Anterior cingulate cortex (tissue), 58 donors: ENCODE measurements around the gene PIP5K1B.

Source experiments
- DNase-seq, 58 donors: peaks; one replicate each; lab custom pipeline; 2025; lab: John Stamatoyannopoulos, UW

Gene PIP5K1B

DNA sequence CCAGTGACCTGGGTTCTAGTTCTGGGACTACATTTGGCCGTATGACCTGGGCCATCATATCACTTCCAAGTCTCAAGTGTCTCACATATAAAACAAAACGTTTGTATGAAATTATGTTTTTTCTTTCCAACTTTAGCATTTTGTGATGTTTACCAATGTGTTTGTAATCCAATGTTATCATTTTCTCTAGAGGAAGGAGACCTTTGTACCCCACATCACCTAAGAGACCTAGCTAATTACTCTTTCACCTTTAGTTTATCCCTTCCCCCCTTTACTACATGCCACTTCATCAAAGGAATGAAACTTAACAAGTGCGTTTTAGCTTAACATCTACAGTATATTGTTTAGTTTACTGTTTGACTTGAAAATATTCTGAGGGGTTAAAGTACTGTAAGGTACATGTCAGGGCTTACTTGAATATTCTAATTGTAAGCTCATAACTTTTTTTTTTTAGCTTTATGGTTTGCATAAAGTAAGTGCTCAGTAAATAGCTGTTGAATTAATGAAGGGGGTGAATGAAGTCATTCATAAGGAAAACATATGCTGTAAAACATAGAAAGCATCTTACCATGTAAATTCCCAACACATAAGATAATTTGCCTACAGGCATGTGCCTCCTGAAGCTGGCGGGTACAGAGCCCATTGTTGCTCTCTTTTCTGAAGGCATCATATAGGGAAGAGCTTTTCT is 2.9 kb downstream of the PIP5K1B start:
- no peak for DNase-seq

DNA sequence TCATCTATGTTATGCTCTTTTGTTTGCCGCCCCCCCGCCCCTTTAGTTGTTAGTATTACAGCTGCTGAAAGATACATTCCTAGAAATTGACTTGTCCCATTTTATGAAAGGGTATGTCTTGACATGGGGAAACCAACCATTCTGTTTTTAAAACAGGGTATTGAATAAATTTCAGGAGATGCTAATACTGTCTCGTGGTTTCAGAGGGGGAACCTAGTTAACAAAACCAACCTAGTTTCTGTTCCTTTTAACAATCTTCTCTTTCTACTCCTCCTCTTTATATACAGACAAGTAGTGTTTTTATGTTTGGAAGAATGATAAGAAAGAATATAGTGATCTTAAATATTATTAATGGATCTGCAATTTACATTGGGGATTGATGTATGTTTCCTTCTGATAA is 3.5 kb downstream of the PIP5K1B start:
- DNase-seq = no peak

DNA sequence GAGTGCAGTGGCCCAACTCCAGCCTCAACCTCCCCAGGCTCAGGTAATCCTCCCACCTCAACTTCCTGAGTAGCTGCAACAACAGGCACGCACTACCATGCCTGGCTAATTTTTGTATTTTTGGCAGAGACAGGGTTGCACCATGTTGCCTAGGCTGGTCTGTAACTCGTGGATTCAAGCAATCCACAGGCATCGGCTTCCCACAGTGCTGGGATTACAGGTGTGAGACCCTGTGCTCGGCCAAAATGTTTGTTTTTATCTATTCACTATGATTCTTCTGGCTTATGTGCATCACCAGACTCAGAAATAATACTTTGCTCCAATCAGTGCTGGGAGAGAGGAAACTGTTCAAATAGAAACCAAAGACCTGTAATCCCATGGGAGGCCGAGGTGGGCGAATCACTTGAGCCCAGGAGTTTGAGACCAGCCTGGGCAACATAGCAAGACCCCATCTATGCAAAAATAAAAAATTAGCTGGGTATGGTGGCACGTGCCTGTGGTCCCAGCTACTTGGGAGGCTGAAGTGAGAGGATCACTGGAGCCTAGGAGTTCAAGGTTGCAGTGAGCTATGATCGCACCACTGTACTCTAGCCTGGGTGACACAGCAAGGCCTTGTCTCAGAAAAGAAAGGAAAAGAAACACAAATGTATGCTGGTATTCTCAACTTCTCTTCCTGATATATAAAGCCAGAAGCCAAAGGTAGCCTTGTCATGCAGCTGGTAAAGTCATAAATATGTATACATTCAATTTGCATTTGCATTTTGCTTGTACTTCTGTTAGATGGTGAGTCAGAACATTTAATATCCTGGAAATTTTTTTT is 4.5 kb downstream of the PIP5K1B start:
- DNase-seq = no peak

DNA sequence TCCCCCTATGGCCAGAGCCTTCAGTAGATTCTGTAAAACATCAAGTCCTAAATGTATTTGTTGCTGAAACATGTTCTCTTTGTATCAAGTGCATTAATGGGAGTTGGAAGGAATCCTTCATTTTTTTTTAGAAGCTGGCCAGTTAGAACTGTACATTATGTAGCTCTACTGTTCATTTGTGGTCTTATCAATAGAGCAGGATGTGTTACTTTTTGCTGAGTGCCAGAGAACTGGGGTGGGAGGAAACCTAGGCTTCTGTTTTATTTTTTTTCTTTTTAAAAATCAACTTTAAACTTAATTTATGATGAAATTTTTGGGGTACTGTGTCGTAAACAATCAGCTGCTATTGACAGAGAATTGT is 5.1 kb downstream of the PIP5K1B start:
- DNase-seq = no peak

DNA sequence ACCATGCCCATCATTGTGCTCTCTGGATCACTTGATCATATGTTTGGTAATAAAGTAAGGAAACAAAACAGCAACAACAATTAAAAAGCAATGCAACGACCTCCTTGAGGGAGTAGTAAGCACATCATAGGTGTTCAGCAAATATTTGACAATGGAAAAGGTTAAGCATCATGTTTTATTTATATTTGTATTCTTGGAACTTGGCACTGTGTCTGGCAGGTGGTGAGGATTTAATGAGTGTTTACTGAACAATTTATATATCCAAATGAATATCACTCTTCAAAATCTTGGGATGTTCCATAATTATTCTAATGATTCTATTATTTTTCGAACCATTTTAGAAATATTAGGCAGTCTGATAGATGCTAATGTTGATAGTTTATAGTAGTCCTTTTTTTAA is 6.2 kb downstream of the PIP5K1B start:
- no peak for DNase-seq

DNA sequence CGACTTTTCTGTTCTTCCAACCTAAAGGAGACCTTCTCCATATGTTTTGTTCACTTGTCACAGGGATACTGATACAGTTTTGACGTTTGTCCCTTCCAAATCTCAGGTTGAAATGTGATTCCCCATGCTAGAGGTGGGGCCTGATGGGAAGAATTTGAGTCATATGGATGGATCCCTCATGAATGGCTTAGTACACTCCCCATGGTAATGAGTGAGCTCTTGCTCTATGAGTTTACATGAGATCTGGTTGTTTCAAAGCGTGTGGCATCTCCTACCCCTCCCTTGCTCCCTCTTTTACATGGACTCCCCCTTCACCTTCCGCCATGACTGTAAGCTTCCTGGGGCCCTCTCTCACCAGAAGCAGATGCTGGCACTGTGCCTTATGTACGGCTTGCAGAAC is 6.9 kb downstream of the PIP5K1B start:
- DNase-seq = no peak

DNA sequence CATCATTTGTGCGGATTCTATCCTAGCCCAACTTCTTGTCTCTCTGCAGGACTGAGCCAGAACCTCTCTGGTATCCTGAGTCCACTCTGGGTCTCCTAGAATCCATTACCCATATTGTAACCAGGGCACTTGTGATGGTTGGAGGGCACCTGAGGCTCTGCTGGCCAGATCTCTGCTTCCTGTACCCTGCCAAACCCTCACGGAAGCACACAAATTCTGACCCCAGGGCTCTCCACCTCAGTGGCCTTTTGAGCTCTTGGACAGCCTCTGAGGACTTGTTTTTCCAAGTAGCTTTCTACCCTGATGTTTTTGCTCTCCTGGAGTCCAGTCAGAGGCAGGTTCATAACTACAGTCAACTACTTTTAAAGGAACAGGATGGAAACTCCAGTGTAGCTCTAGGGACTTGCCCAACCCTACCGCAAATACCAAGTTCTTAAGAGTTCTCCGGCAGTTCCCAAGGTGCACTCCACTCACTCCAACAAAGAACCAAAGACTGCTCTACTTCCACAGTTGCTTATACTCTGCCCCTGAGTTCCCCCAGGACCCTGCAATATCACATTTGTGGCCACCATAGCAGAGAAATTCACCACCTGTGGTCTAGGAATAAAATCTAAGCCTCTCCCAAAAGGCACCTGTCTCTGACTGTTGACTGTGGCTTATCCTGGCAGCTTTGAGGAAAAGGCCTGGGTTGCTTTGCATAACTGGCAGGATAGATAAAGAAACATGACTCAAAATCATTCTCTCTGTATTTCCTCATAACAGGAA is 9.6 kb downstream of the PIP5K1B start:
- no peak for DNase-seq

DNA sequence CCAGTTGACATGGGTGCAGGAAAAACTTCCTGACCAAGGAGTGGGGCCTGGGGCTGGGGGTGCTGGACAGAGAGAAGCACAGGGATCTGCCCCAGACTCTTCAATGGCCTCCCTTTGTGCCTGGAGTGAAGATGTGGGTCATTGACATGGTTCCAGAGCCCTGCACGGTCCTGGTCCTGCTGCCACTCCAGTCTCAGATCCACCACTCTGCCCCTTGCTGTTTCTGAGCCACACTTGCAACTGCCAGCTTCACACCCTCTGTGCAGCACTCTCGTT is 10.1 kb downstream of the PIP5K1B start:
- DNase-seq = no peak

DNA sequence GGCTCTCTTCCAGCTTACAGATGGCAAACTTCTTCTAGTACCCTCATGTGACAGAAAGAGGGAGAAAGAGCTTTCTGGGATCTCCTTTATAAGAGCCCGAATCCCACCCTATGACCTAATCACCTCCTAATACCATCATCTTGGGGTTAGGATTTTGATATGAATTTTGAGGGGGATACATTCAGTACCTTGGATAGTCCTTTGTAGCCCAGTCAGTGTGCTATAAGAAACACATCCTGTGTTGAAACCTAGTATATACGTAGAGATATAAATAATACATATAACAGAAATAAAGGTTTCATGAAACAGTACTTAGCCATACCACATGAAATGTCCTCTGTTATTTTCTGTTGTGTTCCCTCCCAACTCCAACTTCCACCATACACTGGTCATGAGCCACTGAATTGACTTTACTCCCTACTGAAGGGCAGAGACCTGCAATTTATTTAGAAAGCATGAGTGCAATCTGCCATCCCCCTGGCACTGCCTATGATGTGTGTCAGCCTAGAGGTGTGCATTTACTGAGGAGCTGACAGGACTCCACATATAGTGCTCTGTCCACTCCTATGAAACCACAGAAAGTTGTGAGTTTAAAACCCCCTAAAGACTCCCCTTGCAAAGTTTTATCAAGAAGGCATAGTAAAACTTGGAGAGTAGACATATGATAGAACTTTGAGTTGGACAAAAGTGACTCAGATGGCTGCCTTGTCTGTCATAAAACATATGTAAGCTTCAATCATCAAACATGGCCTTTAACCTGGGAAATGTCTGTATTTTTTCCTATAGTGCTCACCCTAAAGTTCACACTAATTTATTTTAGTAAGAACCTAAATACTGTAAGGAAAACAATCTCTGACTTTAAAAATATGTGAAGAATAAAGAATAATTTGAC is 12.8 kb downstream of the PIP5K1B start:
- no peak for DNase-seq

DNA sequence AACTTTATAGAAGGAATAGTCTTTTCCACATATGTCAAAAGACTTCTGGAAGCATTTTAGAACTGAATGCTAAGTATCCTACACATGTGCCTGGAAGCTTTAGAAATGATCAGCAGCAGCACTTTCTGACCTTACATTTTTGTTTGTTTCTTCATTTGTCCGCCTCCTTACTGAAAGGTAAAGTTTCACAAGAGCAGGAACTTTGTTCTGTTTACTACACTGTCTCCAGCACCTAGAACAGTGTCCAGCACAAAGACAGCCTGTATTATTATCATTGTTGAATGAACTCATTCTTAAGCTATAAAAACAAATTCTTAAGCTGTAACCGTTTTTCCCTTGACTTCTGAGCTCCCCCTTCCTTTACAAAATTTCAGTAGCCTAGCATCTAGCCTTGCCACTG is 14.8 kb downstream of the PIP5K1B start:
- DNase-seq = no peak

DNA sequence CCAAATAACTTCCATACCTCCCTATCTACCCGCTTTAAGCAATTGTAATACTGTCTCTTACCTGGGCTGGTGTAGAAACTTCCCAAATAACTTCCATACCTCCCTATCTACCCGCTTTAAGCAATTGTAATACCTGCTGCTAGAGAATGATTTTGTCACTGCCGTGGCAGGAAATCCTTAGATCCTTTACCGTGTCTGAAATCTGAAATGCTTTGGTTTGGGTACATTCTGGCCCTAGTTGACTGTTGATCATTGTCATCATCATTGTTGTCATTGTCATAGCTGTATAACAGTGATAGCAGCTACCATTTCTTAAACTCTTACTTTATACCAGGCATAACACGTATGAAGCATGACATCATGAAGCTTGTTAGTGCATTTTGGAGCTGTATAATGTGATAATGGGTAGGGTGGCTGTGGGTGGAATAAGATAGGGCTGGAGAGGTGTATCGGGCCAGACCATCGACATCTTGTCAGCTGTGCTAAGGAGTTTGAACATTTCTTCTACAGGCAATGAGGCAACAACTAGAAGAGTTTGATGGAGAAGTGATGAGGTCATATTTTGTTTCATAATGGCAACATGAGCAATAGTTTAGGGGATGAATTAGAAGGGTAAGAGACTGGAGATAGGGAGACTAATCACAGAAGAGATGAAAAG is 15.7 kb downstream of the PIP5K1B start:
- no peak for DNase-seq

DNA sequence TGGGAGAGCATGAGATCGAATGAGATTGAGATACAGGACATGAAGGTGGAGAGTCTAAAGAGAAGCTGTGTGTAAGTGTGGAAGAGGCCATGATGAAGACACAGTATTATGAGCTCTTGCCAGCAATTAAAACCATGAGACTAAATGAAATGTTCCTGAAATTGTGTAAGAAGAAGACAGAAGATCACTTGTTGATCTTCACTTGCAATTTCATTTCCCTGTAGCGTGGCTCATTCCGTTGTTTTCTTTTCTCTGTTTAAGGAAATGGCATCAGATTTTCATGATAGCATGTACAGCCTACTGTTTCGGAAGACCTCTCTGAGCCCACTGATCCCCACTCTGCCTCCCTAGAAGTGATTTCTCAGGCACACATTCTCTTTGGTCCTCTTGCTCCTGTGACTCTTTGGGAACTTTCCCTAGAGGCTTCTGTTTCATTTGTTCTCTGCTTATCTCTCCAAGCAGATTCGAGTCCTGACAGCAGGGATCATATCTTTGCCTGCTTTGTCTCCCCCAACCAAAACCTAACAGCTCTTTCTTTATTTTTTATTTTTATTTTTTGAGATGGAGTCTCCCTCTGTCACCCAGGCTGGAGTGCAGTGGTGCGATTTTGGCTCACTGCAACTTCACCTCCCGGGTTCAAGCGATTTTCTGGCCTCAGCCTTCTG is 16.8 kb downstream of the PIP5K1B start:
- no peak for DNase-seq

DNA sequence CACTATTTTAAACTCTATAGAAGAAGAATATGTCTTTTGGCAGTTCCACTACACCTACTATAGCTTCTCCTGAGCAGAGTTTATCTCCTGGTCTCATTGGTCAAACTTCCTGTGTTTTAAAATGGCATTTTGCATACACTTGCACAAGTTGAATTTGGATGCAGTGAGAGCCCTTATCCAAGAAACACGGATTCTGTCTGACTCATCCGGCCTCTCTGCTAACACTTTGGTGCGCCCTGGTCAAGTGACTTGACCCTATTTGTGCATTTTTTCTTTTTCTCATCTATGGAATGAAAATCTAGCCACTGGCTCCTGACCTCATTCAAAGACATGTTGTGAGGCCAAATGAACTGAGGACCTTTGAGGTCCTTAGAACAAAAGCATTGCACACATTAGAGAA is 20.0 kb downstream of the PIP5K1B start:
- no peak for DNase-seq

DNA sequence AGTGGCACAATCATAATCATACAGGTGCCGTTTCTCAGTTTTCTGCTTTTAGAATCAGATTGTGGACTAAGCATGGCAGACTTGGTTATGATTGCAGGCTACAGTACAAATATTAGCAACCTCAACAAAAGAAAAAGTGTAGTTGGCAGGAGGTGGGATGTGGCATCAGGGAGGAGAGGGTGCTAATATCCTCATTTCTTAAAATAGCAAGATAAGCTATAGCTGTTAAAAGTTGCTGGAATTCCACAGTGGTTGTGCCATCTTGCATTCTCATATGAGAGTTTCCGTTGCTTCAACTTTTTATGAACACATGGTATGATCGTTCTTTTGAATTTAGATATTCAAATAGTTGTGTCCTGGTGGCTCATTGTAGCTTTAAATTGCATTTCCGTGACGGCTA is 21.4 kb downstream of the PIP5K1B start:
- no peak for DNase-seq

DNA sequence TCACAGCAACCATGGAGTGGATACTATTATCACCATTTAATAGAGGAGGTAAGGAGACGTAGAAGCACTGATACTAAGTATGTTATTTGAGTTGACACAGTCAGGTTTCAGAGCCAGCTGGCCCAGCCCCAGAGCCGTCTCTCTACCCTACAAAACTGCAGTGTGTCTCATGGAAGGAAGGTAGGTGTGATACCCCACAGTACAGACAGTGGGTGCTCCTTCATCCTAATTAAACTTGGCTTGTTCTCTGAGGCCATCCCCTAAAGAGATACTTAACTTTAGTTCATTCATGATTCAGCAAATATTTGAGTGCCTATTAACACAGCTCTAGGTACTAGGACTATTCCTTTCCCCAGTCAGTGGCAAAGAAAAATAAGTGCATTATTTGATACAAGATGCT is 22.6 kb downstream of the PIP5K1B start:
- no peak for DNase-seq

DNA sequence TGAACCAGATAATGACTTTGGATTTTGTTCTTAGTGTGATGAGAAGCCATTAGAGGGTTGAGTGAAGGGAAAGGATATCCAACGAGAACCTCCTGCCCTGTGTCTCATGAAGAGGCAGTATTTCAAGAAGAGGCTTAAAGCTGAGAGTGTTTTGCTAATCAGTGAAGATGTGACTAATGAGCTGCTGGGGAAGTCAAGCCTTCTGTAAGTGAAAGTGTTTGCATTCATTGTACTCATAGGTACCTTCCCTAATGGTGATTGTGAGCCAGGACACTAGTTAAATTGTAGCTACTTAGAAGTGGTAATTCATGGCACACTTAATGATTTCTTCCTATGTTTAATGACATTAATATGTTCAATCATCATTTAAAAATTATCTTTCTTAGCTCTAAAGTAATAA is 23.7 kb downstream of the PIP5K1B start:
- no peak for DNase-seq

DNA sequence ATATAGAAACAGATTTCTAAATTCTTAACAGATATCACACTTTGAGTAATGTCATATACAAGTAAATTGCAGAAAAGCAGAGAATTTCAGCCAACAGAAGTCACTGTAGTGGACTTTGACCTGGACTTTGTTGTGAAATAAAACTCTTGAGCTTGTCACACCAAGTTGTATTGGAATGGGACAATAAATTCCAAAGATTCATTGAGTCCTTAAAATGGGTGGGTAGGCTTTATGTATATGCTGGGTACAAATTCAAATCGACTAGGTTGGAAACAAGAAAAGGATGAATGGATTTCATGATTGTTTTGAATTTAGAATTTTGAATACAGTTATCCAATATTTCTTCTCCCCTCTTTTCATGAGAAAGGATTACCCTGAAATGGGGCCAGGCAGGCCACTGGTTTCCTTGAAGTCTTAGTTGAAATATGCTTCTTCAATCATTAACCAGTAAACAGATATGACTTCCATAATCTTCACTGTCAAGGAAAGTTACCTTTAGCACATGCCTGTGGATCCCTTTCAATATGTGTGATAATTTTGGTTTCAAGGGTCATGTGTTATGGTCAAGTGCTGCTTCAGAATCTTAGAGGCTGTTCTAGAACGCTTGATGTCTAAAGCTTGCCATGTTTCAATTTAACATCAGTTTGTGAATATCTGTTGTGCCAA is 25.7 kb downstream of the PIP5K1B start:
- DNase-seq = no peak

DNA sequence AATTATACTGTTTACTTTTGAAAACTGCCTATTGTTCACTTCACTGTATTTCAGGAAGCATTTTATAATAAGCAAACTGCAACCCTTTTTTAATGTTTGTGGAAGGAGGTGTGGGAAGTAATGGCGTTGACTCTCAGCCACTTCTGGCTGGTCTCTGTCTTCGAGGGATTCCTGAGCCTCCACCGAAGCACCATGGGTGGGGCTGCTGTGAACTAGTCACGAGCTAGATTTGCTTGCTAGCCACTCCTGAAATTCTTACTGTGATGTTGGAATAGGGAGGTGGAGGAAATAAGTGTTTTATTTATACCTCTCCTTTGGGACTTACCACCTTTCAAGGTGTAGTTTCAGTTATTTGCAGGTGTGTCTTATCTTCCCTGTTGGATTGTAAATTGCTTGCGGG is 26.8 kb downstream of the PIP5K1B start:
- DNase-seq = no peak

DNA sequence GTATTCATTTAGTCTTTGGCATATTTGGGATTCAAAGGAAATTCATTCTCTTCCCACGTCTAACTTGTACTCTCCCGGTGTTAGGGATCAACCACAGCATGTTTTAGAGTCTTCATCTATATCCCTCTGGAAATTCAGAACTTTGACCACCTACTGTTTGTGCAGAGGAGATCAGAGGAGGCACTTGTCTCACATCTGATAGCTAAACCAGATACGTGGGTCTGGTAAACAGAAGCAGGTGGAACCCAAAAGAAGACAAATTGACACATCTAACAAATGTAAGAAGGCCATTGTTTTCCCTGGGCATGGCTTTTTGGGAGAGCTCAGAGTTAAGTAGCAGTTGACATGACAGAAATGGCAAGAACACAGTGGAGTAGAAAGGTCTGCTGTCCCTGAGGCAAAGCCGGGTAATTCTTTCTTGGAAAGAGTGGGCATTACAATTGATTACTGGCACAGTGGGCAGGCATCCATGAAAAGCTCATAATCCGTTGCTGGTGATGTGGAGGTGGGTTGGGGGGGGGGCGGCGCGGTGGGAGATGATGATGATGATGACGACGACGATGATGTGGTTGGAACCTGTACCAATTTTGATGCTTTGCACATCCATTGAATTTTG is 27.5 kb downstream of the PIP5K1B start:
- DNase-seq = no peak
